ENCODE results near the gene OLFML2A.
"Not testable (repeated sequence)": the region's sequence is repeated elsewhere in the genome, so short reads cannot be mapped to it uniquely, and the experiment has no call there.

Gene OLFML2A

DNA sequence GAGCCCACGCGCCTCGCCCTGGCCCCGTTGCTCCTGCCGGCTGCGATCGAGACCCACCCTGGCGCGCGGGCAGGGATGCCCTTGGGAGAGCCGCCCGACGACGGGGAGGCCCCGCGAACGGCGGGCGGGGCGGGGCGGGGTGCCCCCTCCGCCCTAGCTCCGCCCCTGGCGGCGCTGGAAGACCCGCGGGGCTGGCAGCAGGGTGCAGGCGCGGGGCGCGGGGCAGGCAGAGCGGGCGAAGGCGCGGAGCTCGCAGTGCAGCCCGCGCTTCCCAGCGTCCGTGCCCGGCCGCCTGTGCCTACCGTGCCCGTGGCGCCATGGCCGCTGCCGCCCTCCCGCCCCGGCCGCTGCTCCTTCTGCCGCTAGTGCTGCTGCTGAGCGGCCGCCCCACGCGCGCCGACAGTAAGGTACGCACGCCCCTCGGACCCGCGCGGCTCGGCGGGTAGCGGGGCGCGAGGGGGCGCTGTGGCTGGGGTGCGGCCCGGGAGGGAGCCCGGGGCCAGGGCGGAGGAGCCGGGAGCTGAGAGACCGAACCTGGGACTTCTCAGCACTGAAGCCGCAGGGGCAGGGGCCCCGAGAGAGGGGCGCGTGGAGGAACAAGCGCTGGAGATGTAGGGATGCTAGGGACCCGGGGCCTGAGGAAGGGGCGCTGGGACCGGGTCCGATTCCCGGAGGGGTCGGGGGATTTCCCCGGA lies at the start of gene OLFML2A:
Gene OLFML2A, plus strand, starts transcription at position 180 of the 695 bp plus-strand sequence. Its CDS starts 138 bp downstream, at position 318.
- TF ChIP-seq, protein P1, sequence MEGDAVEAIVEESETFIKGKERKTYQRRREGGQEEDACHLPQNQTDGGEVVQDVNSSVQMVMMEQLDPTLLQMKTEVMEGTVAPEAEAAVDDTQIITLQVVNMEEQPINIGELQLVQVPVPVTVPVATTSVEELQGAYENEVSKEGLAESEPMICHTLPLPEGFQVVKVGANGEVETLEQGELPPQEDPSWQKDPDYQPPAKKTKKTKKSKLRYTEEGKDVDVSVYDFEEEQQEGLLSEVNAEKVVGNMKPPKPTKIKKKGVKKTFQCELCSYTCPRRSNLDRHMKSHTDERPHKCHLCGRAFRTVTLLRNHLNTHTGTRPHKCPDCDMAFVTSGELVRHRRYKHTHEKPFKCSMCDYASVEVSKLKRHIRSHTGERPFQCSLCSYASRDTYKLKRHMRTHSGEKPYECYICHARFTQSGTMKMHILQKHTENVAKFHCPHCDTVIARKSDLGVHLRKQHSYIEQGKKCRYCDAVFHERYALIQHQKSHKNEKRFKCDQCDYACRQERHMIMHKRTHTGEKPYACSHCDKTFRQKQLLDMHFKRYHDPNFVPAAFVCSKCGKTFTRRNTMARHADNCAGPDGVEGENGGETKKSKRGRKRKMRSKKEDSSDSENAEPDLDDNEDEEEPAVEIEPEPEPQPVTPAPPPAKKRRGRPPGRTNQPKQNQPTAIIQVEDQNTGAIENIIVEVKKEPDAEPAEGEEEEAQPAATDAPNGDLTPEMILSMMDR (IDR thresholded peaks at IDR 0.05; ENCODE audit: extremely low read depth, insufficient read depth, missing control alignments), result peak; percentile 64
- in situ Hi-C loops (cut with MboI; ENCODE audit: low pct_unique_long_range_greater_than_20kb, low sequenced_read_pairs, unreplicated experiment), result loop anchor here (25.0 kb wide), 1 partner anchor 585 kb away; no protein-coding TSS in a partner anchor
- peak; percentile 68 for DNase-seq (ENCODE audit: low spot score)

DNA sequence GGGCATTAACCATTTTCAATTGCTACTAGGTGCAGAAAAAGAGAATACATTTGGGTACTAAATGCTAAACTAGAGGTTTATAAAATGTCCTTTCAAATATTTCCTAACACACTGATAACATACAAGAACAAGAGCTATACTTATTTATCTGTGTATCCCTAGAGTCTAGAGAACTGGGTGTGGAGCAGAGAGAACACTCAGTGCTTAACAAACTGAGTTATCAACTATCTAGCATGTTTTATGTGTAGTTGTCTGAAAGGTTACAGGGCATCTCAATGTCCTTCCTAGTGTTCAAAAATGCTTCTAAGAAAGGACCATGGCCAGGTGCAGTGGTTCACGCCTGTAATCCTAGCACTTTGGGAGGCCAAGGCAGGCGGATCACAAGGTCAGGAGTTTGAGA lies 46.2 kb upstream of the OLFML2A start:
- in situ Hi-C loops (cut with MboI; ENCODE audit: low pct_unique_long_range_greater_than_20kb, low sequenced_read_pairs, unreplicated experiment), result no loop called here
- TF ChIP-seq, protein P1 (IDR thresholded peaks at IDR 0.05; ENCODE audit: extremely low read depth, insufficient read depth, missing control alignments), result no peak
- DNase-seq (ENCODE audit: low spot score), result no peak

DNA sequence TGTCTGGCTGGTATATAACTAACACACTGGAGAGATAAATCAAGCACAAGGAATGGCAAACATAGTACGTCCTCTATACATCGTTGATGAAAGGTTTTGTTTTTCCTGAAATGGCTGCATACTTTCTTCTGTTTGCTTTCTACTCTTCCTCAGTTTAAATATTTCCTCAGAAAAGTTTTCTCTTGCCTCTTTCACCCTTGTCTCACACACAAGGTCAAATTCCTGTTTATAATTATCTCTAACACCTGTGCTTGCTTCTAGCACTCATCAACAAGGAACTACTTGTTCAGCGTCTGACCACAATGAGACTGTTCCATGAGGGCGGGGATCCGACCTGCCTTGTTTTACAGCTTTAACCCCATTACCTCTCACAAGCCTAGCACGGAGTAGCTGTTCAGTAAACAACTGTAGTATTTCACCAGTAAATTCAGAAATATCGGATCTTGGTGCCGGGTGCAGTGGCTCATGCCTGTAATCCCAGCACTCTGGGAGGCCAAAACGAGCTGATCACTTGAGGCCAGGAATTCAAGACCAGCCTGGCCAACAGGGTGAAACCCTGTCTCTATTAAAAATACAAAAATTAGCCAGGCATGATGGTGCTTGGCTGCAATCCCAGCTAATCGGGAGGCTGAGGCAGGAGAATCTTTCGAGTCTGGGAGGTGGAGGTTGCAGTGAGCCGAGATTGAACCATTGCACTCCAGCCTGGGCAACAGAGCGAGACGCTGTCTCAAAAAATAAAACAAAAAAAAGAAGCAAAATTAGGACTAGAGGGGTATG lies 42.8 kb upstream of the OLFML2A start:
- TF ChIP-seq, protein P1 (IDR thresholded peaks at IDR 0.05; ENCODE audit: extremely low read depth, insufficient read depth, missing control alignments), result no peak
- no peak for DNase-seq (ENCODE audit: low spot score)
- in situ Hi-C loops (cut with MboI; ENCODE audit: low pct_unique_long_range_greater_than_20kb, low sequenced_read_pairs, unreplicated experiment), result no loop called here

DNA sequence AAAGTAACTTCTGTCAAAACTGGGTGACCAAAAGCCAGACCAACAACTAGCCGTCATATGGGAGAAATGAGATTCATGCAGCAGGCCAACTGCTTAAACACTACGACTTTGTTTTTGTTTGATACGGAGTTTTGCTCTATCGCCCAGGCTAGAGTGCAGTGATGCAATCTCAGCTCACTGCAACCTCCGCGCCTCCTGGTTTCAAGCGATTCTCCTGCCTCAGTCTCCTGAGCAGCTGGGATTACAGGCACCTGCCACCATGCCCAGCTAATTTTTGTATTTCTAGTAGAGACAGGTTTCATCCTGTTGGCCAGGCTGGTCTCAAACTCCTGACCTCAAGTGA lies 42.2 kb upstream of the OLFML2A start:
- in situ Hi-C loops (cut with MboI; ENCODE audit: low pct_unique_long_range_greater_than_20kb, low sequenced_read_pairs, unreplicated experiment); DNase-seq (ENCODE audit: low spot score): not testable (repeated sequence)

DNA sequence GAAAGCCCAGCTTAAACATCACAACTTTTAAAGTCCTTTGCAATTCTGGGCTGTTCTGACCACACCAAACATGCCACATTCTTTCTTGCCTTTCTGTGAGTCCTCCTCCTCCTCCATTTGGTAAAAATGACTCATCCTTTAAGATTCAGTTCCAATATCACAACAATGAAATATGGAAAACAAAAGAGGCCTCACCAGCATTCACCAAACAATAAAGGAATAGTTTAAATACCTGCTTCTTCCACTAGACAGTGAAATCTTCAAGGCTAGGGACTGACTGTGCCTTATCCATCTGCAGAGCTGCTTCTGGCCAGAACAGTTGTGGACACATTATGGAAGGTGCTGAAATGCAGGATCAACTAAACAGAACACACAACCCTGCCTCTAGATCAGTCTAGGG lies 41.8 kb upstream of the OLFML2A start:
- no peak for DNase-seq (ENCODE audit: low spot score)
- in situ Hi-C loops (cut with MboI; ENCODE audit: low pct_unique_long_range_greater_than_20kb, low sequenced_read_pairs, unreplicated experiment), result no loop called here
- TF ChIP-seq, protein P1 (IDR thresholded peaks at IDR 0.05; ENCODE audit: extremely low read depth, insufficient read depth, missing control alignments), result no peak

DNA sequence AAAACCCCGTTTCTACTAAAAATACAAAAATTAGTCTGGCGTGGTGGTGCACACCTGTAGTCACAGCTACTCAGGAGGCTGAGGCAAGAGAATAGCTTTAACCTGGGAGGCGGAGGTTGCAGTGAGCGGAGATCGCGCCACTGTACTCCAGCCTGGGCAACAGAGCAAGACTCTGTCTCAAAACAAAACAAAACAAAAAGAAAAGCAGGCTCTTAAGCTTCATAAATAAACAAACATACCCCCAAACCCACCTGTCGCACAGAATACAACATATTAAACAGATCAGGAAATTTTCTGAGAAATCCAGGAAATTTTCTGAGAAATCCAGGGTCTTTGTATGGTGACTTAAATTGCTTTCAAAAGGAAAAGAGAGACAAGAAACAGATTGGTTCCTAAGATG lies 38.9 kb upstream of the OLFML2A start:
- DNase-seq (ENCODE audit: low spot score); in situ Hi-C loops (cut with MboI; ENCODE audit: low pct_unique_long_range_greater_than_20kb, low sequenced_read_pairs, unreplicated experiment): not testable (repeated sequence)

DNA sequence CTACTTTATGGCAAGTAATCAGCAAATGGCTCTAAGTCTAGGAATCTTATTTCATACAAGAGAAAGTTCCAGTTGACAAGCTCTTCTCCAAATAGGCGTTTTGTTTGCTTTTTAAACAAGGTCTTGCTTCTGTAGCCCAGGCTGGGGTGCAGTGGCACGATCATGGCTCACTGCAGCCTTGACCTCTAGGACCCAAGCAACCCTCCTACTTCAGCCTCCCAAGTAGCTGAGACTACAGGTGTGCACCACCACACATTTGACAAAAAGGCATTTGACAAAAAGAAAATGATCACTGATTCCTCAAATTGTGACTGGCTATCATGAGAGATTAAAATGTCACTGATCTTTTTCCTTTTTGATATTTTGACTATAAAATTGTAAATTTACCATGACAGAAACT lies 37.6 kb upstream of the OLFML2A start:
- in situ Hi-C loops (cut with MboI; ENCODE audit: low pct_unique_long_range_greater_than_20kb, low sequenced_read_pairs, unreplicated experiment), result no loop called here
- no peak for DNase-seq (ENCODE audit: low spot score)
- TF ChIP-seq, protein P1 (IDR thresholded peaks at IDR 0.05; ENCODE audit: extremely low read depth, insufficient read depth, missing control alignments), result no peak

Measured in GM13977 (cell line).